ENCODE measurements around the gene LRCH1. TPM values are rescaled to one million over a fixed set of nuclear protein-coding genes. Genes with fewer than 3 reads are reported as not detected.

LRCH1 gene
- total and polyA plus RNA-seq, 10 of the 15 experiments (the other 5 are each of a cell fraction or from before 2014, with no cell fraction given), result 5.3 to 48.9 (median 14.4) TPM

GRCh38 chr13:46796515-46797474 is 243.8 kb downstream of the LRCH1 start, which contains the start of gene ESD:
Gene ESD, minus strand, starts transcription at chr13:46797161. Its CDS starts 5,748 bp downstream, at chr13:46791413.
- H3K9ac ChIP-seq (ENCODE audit: control insufficient read depth, insufficient read depth, low read length), result peak within 1 kb of the TSS; percentile 95
- ChIA-PET SMC1A (ENCODE audit: uncharacterized antibody, unreplicated experiment) (interaction anchor here (0.7 to 0.9 kb wide), 3 partner anchors 165 to 558 kb away, joined by 3 read pairs; no protein-coding TSS in a partner anchor), RAD21 (ENCODE audit: unreplicated experiment) (interaction anchor here (0.6 kb wide), 1 partner anchor 273 kb away, joined by 3 read pairs; no protein-coding TSS in a partner anchor), CTCF (interaction anchor here (1.0 to 1.1 kb wide), 2 partner anchors 11 to 20 kb away, joined by 3 read pairs; no protein-coding TSS in a partner anchor), POLR2A (interaction anchor here (0.9 kb wide), 1 partner anchor 8 kb away, joined by 3 read pairs; no protein-coding TSS in a partner anchor)
- ATAC-seq (peak; percentile 95), DNase-seq (ENCODE audit: low read depth, low spot score) (peak; percentile 61), FAIRE-seq (no peak)
- H3K4me3 ChIP-seq, result peak within 1 kb of the TSS; percentile 82
- H3K9me3 ChIP-seq (replicated peaks; ENCODE audit: control insufficient read depth, insufficient read depth, low read length), result no peaks in the 10 kb centered on the region
- peaks cover 32% of the 10 kb centered on the region for H3K79me2 ChIP-seq (ENCODE audit: control insufficient read depth, insufficient read depth, low read length)
- peak within 1 kb of the TSS; percentile 95 for H3K4me2 ChIP-seq (ENCODE audit: control insufficient read depth, insufficient read depth)
- H3K27ac ChIP-seq (ENCODE audit: control insufficient read depth, insufficient read depth), result peak within 1 kb of the TSS; percentile 91
- no peaks in the 10 kb centered on the region; the same call in 1 of the 2 replicates for H3K4me1 ChIP-seq (ENCODE audit: control insufficient read depth, insufficient read depth, low read length)
- in situ Hi-C loops (cut with MboI), result no loop called here
- TSS peak; percentile 73 for BruUV-seq (replicated peaks)
- no peaks in the 10 kb centered on the region for H3K27me3 ChIP-seq (replicated peaks in 1 of 2; ENCODE audit: control insufficient read depth in 2 of 2, insufficient read depth in 2 of 2, low read length in 1 of 2)
- WGBS (ENCODE audit: insufficient coverage, insufficient replicate concordance, low lambda C conversion rate, missing lambda C conversion rate), result 1% methylated on average over 72 of the region's 77 CpGs
- H2AFZ ChIP-seq (ENCODE audit: control insufficient read depth, low read depth, low read length), result peak within 1 kb of the TSS; percentile 98
- intact Hi-C loops (cut with micrococcal nuclease; ENCODE audit: unreplicated experiment), result no loop called here
- no peaks in the 10 kb centered on the region for H4K20me1 ChIP-seq (ENCODE audit: control insufficient read depth, insufficient read depth)
- no peaks in the 10 kb centered on the region for H3K36me3 ChIP-seq (ENCODE audit: control insufficient read depth in 2 of 2, insufficient read depth in 2 of 2, low read length in 1 of 2)
- no peak for TF ChIP-seq CHD2 (IDR thresholded peaks at IDR 0.05; ENCODE audit: borderline replicate concordance, low read depth, low read length)
- no peak for TF ChIP-seq FOXK2 (IDR thresholded peaks at IDR 0.05)
- no peak for TF ChIP-seq CHD4 (IDR thresholded peaks at IDR 0.05)
- TF ChIP-seq NR2F1 (conservative IDR thresholded peaks at IDR 0.05), result peak; percentile 75; the same call in 1 of the 2 replicates
- TF ChIP-seq TCF7 (IDR thresholded peaks at IDR 0.05; ENCODE audit: borderline replicate concordance), result no peak; the same call in 1 of the 2 replicates
- TF ChIP-seq USF1 (IDR thresholded peaks at IDR 0.05; ENCODE audit: borderline replicate concordance, extremely low read length, insufficient read depth, low read depth, low read length), result peak; percentile 87
- no peak for TF ChIP-seq SPI1 (IDR thresholded peaks at IDR 0.05; ENCODE audit: borderline replicate concordance, insufficient read depth, low read depth, low read length)
- no peak for TF ChIP-seq TCF3 (IDR thresholded peaks at IDR 0.05; ENCODE audit: borderline replicate concordance, insufficient read depth, low read depth, low read length)
- no peak for TF ChIP-seq ZNF274 (IDR thresholded peaks at IDR 0.05; ENCODE audit: insufficient read depth, insufficient read length)
- TF ChIP-seq SKIL (IDR thresholded peaks at IDR 0.05; ENCODE audit: low read depth, poor library complexity, severe bottlenecking), result no peak
- TF ChIP-seq IKZF2 (IDR thresholded peaks at IDR 0.05), result no peak; a peak in 2 of 4 replicates
- TF ChIP-seq, protein P1, sequence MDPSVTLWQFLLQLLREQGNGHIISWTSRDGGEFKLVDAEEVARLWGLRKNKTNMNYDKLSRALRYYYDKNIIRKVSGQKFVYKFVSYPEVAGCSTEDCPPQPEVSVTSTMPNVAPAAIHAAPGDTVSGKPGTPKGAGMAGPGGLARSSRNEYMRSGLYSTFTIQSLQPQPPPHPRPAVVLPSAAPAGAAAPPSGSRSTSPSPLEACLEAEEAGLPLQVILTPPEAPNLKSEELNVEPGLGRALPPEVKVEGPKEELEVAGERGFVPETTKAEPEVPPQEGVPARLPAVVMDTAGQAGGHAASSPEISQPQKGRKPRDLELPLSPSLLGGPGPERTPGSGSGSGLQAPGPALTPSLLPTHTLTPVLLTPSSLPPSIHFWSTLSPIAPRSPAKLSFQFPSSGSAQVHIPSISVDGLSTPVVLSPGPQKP (IDR thresholded peaks at IDR 0.05; ENCODE audit: low read depth, low read length), result no peak
- TF ChIP-seq POLR2AphosphoS2 (IDR thresholded peaks at IDR 0.05; ENCODE audit: low read depth, low read length), result no peak
- no peak for TF ChIP-seq NFXL1 (IDR thresholded peaks at IDR 0.05; ENCODE audit: borderline replicate concordance)
- TF ChIP-seq NKRF (conservative IDR thresholded peaks at IDR 0.05), result peak; percentile 68; the same call in 1 of the 2 replicates
- no peak for TF ChIP-seq ZBED1 (IDR thresholded peaks at IDR 0.05; ENCODE audit: borderline replicate concordance)

All from GM12878 (cell line).